HG02571 (cell line): ENCODE measurements around the gene RPTOR.

Experiments used
- ATAC-seq: cut with Tn5 transposase; IDR thresholded peaks from one replicate; pipeline ENCODE4 v1.9.1; 2021; ENCODE audit warnings: mild to moderate bottlenecking, moderate library complexity; ENCODE audit not compliant: unreplicated experiment

The RPTOR gene

DNA sequence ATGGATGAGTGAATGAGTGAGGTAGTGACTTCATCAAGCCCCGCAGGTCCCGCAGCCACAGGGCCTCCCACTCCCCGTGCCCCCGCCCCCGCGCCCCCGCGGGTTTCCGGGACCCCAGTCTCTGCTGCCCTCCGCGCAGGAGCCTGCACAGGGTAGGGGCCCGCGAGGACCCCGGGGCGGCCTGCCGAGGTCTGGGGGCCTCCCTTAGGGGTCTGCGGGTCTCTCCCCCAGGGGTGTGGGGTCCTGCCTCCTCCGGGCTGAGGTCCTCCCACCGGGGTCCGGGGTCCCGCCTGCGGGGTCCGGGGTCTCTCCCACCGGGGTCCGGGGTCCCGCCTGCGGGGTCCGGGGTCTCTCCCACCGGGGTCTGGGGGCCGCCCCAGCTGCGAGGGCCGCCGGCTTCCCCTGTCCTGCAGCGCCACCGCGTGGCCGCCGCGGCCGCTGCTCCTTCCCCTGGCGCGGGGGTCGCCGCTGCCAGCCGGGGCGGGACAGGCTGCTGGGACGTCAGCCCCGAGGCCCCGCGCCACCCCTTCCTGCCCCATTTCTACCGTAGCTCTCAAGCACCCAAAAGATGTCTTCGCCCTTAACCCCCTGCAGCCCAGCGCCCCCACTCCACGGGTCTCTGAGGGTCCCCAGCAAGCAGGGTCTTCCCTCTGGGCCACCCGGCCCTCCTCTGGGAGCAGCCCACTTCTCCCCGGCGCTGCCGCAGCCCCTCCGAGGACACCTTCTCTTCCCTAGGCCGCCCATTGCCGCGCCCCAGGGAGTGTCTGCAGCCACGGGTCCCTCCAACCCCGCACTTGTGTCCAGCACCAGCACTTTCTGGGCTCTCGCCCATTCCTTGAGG lies 436.6 kb downstream of the RPTOR start:
- ATAC-seq = no peak

DNA sequence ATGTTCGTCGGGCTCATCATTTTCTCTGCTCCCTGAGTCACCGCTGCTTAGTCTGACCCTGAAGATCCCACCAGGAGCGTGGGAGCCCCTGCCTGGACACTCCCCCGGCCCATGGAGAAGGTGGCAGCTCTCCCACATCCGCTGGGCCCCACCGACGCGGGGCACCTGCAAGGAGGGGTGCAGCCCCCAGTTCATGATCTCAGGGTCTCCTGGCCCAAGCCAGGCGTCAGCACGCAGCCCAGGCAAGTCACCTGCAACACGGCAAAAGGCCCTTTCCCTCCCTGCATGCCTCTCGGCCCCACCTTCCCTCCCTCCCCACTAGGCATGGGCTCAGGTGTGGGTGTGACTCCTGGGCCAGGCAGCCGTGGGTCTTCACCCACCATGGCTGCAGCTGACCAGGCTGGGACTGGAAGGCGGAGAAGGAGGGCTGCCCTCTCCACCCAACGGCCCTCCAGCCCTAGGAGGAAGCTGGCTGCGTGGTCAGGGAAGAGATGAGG lies 437.3 kb downstream of the RPTOR start:
- ATAC-seq = no peak

DNA sequence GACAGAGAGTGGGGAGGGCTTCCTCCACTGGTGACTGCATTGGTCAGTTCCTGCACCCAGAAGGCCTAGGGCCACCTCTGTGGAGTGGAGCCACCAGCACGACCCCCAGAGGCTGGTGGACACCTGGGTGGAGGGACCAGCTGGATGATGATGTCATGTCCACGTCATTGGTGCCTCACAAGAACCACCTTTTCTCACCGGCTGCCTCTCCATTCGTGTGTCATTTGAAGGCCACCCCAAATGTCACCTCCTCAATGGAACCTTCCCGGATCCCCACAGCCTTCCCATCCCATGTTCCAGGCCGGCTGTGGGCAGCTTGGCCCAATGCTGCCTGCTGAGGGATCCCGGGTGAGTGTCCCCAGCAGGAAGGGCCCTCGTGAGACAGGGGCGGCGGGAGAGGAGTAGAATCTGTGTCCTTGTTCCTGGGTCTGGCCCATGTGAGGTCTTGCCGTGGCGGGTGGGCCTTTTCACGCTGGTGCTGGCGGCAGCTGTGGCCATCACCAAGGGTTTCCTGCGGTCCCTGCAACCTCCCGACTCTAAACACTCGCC lies 437.9 kb downstream of the RPTOR start:
- ATAC-seq = no peak

DNA sequence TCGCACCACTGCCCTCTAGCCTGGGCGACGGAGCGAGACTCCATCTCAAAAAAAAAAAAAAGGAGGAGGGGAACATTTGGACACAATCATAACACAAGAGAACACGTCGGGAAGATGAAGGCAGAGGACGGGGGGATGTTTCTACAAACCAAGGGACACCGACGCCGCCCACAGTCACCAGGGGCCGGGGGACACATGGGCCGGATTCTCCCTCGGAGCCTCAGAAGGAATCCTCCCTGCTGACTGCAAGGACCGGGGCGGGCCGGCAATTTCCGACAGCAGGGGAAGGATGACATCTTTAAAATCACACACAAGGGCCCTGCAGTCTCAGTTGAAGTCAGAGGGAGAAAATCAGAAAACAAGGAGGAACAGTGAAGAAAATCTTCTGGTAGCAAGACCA lies 438.9 kb downstream of the RPTOR start:
- no peak for ATAC-seq

DNA sequence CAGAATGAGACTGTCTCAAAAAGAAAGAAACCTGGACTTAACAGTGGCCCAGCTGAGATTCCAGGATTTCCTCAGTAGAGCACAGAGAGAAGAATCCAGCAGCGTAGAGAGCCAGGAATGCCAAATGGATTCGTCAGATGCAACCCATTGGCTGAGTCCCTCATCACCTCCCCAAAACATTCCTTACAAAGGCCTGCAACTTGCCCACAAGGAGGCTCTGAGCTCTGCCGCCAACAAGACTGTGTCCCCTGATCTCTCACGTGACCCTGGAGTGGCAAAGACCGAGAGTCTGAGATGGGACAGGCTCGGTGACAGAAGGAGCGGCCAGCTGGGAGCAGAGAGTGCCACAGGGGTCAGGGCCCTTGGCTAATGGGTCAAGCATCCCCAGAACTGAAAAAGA lies 440.1 kb downstream of the RPTOR start:
- ATAC-seq = no peak

DNA sequence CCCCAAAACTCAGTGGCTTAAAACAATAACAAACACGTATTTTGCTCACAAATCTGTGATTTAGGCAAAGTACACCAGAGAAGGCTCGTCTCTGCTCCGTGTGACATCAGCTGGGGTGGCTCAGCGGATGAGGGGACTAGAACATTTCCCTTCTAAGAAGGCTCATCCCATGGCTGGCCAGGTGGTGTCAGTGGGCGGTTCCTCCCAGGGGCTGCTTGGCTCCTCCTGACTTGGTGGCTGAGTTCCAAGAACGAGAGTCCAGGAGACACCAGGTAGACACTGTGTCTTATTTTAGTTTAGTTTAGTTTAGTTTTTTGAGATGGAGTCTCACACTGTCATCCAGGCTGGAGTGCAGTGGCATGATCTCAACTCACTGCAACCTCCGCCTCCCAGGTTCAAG lies 441.4 kb downstream of the RPTOR start:
- ATAC-seq = no peak

DNA sequence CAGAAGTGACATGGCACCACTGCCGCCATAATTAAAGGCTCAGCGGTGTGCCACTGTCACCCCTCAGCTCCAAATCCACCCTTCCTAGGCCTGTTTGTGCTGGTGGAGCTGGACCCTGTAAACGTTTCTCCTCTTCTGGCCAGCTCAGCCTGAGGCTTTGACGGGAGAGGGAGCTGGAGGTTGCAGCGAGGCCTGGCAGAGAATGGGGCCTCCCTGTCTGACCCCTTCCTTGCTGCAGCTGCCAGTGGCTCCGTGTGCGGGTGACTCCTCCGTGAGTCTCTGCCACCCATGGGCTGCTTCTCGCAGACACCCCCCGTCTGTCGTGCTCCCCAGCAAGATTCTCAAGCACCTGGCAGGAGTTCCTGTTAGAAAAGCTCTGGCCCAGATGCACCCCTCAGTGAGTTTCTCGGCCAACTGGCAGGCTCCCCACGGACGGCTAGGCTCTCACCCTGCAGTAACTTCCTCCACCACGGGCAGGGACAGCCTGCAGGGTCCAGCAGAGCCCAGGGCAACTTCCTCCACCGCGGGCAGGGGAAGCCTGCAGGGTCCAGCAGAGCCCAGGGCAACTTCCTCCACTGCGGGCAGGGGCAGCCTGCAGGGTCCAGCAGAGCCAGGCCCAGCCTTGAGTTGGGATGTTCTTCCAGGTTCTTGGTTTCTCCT lies 442.3 kb downstream of the RPTOR start:
- no peak for ATAC-seq

DNA sequence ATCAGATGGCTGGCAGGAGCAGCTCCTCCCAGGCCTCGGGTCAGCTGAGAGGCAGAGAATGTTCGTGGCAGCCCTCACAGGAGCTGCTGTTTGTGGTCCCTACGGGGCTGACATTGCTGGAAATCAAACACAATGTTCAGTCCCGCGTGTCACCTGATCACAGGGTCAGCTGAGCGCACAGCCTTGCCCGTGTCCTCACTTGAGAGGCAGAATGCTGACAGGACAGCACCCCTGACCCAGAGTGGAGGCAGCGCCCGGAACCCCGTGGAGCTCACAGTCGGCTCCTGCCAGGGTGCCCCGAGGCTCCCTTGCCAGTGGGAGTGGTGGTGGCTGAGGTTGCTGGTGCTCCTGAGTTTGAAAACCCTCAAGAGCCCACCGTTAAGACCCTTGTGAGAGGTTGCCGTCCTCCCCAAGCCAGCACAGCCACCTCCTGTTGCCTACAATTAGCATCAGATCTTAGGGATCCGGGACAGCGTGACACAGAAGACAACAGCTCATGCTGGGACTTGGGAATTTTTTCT lies 443.4 kb downstream of the RPTOR start:
- ATAC-seq = no peak

DNA sequence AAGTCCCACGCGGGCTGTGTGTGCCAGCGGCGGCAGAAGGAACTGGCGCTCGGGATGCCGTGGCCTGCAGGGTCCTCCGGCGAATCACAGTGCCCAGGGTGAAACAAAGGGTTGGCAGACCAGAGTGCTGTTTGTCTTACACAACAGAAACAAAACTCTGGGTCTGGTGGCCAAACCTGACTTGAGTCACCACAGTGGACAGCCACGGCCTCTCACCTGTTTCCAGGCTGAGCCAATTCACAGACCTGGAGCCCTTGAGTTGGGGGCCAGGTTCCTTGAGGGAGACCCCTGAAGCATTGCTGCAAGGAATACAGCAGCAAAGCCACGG lies 444.9 kb downstream of the RPTOR start:
- no peak for ATAC-seq

DNA sequence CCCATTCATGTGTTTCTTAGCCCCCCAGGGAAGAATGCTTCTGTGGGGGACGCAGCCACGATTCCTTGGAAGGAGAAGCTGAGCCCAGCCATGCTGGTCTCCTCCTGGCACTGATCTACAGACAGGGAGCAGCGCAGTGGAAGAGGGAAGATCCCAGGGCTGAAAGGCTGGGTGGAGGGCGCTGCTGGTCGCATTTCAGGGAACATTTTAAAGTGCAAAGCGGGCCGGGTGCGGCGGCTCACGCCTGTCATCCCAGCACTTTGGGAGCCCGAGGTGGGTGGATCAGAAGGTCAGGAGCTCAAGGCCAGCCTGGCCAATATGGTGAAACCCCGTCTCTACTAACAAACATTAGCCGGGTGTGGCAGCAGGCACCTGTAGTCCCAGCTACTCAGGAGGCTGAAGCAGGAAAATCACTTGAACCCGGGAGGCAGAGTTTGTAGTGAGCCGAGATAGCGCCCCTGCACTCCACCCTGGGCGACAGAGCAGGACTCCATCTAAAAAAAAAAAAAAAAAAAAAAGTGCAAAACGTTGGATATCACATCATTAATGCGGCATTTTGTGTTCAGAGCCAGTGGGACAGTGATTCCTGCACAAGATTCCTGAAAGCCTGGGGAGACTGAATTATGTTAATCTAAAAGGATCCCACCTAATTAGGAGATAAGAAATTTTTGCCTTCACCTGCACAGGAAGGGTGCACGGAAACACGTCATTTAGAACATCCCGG lies 446.4 kb downstream of the RPTOR start:
- ATAC-seq = peak; percentile 4

DNA sequence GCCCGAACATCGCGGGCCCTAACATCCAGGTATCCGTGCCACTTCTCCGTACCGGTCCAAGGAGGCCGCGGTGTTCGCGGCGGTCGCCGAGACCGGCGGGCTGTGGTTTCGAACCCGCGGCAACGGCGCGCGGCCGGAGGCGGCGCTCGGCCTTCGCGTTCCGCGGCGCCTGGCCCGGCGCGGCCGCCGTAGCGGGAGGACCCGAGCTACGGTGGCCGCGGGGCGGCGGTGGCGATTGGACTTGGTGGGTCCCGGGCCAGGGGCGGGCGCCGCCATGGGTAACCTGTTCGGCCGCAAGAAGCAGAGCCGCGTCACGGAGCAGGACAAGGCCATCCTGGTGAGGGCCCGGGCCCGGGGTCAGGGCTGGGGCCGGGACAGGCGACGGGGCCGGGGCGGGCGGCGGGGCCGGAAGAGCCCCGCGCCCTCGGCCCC lies 447.0 kb downstream of the RPTOR start, which contains the start of gene CHMP6:
CHMP6 (plus strand) TSS at position 197 of the 432 bp plus-strand sequence; CDS start at position 275, 78 bp downstream.
- ATAC-seq = peak; percentile 51

DNA sequence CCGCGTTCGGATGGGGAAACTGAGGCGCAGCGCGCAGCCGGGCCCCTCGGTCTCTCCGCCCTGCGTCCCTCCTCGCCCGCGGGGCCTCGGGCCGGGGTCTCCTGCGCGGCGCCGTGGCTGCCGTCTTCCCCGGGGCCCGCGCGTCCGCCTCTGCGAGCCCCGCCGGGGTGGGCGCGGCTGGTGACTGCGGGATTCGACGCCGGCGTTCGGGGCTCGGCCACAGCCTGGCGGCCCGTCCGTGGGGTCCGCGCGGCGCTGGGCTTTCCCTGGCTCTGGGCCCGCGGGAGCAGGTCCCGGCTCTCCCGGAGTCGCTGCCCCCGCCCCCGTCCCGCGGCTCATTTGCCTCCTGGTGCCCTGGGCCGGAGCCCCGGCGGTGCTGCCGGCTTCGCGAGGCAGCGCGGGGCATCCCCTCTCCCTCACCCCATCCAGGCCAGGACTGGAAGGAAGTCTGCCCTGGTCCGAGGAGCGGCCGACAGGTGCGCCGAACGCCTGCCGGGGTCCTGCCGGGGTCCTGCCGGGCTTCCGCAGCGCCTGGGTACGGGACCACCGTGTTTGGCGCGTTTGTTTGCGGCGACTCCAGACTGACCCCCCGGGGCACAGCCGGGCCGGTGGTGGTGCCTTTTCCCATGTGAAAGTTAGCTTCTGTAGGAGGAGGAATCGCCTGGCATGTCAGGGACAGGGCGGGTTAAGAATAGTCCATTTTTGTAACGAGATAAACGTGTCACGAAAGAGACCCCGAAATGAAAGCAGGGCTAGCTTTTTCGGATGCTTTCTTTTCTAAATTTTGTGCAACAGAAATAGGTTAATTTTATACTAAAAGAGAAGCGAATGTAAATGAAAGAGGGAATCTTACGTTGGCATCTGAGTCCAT lies 447.7 kb downstream of the RPTOR start:
- peak; percentile 6 for ATAC-seq

DNA sequence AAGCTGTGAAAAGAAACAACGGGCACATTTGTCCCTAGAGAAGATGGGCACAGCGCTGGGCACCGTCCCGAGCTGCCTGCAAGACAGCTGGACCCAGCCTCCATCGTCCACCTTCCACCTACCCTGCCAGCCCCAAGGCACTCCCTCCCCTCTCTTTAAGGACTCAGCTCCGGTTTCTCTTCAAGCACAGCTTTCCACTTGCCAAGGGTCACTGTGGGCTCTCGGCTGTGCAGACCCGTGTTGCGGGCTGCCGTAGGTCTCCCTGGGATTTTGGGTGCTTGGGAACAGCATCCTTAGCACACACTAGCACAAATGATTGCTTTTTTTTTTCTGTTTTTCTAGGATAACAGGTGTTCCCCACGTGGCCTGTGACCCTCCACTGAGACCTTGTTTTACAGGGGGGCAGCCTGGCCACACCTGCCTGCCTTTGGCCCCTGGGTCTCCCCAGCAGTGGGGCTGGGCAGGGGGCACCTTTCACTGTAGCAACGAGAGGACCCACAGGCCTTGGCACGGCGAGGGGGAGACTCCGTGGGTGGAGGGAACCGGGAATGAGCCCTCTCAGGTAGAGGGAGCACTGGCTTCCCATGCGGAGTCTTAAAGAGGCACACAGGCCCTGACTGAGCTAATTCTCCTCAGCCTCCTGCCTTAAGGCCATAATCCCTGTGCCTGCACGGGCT lies 448.4 kb downstream of the RPTOR start:
- ATAC-seq = no peak

DNA sequence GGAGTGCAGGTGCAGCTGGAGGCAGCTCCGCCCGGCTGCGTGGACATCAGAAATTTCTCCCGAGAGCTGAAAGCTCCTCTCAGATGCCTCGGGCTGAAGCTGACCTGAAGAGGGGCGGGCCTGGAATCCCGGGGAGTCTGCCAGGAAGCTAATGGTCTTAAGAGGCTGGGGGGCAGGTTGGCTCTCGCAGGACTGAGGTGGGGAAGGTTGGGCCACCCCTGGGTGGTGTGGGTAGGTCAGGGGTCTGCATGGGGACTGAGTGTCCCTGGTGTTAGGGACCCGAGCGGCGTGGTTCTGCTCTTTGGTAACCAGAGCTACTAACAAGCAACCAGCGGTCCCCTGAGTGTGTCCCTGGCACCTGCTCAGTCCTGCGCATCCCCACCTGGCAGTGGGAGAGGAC lies 450.5 kb downstream of the RPTOR start:
- no peak for ATAC-seq

DNA sequence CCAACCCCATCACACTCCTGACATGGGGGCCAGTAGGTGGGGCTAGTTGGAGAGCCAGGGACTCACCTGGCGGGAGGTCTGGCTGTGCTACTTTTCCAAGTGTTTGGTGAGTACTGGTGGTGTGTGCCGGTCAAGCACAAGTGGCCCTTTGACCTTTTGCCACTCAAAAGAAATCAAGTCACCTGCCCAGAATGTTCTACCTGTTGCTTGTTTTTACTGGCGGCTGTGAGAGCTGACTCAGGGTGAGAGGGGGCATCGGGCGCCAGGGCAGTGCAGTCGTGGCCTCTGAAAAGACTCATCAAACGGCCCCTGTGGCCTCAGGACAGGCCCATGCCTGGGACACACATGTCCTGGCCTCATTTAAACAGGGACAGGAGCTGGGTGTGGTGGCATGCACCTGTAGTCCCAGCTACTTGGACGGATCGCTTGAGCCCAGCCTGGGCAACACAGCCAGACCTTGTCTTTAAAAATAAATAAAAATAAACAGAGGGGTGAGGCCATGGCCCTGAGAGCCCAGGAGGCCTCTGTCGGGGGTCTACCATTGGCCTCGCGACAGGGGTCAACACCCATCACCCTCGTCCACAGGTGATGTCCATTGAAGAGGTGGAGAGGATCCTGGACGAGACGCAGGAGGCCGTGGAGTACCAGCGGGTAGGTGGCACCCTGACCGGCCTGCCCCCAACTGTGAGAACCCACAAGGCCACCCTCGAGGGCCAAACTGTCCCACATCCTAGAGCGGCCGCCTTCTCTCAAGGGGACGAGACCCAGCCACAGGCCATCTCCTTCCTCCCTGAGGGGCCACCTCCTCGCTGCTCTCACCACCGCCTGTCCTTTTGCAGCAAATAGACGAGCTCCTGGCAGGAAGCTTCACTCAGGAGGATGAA lies 452.0 kb downstream of the RPTOR start:
- ATAC-seq = no peak

DNA sequence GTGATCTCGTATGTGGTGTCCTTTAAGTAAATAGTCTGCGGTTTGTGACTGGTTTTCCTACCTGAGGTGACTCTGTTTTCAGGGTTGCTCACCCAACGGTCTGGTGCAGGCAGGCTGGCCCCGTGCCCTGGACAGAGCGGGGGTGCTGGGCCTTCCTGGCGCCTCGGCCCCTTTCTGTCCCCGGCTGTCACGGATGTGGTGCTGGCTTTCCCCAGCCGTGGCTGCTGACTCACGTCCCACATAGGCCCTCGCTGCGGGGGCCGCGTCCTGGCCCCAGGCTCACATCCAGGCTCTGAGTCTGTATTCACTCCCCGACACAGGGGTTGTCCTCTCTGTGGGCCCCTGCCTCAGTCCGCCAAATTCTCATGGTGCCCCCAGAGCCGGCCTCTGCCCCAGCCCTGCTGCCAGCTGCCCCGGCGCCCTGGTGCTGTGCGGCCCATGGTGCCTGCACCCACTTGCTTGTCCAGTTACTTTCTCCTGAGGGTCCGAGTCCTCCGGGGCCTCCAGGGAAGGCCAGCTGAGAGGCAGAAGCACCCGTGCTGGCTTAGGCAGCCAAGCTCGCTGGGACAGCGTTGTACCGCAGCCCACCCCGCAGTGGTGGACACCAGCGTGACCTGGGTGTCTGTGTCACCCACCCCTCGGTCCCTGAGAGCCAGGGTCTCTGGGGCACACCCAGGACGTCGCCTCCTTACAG lies 452.9 kb downstream of the RPTOR start:
- ATAC-seq = no peak

DNA sequence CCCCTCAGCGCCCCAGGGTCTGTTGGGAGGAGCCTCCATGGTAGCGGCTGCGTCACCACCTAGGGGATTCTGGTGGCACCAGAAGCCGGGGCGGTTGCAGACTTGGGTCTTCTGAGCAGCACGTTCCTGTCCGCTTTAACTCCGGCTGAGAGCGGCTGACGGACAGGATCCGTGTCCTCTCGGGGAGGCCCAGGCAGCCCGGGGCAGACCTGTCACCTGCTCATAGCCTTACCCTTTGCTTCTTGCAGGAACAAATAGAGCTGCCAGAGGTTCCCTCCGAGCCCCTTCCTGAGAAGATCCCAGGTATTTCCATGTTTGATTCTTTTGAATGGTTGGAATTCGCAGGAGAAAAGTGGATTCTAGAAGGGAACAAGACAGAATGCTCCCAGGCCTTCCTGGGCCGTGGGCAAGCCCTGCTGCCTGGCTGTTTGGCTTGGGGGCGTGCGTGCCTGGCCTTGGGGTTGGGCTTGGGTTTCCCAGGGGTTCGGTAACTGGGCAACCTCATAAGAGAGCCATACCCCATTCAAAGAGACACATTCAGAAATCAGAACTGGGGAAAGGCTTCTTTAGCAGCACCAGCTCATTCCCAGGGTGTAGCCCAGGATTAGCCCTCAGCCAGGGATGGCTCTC lies 453.6 kb downstream of the RPTOR start:
- ATAC-seq = no peak
